ENCODE data around the gene COPG2. TPM values are rescaled to one million over a fixed set of nuclear protein-coding genes. Genes with fewer than 3 reads are reported as not detected.
"Not testable (repeated sequence)": the region's sequence is repeated elsewhere in the genome, so short reads cannot be mapped to it uniquely, and the experiment has no call there.

Gene COPG2
- total and polyA plus RNA-seq, 2 of the 8 experiments (the other 6 are each of a cell fraction or from before 2014, with no cell fraction given), result 50.3 to 53.1 TPM

DNA sequence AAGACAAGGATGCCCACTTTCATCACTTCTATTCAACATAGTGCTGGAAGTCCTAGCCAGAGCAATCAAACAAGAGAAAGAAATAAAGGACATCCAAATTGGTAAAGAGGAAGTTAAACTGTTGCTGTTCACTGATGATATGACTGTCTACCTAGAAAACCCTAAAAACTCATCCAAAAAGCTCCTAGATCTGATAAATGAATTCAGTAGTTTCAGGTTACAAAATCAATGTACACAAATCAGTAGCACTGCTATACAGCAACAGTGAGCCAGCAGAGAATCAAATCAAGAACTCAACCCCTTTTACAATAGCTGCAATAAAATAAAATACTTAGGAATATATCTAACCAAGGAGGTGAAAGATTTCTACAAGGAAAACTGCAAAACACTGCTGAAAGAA, 98.4 kb downstream of the COPG2 start:
- H3K14ac ChIP-seq (ENCODE audit: insufficient read length); H4K91ac ChIP-seq (replicated peaks; ENCODE audit: insufficient read length, low read length); H3K79me1 ChIP-seq (ENCODE audit: low read depth, low read length); H2BK5ac ChIP-seq (ENCODE audit: low read depth, low read length); H3K27ac ChIP-seq (ENCODE audit: low read depth, low read length); H2BK15ac ChIP-seq (ENCODE audit: low read length); H4K8ac ChIP-seq (ENCODE audit: extremely low read depth, insufficient read depth, low read length); H3K56ac ChIP-seq (replicated peaks; ENCODE audit: insufficient read length, low read depth, low read length); H3K18ac ChIP-seq (ENCODE audit: extremely low read depth, low read length); H2AFZ ChIP-seq (ENCODE audit: low read length); DNase-seq (ENCODE audit: low read depth in 1 of 2, low spot score in 2 of 2); H3K27me3 ChIP-seq (replicated peaks in 1 of 4; ENCODE audit: control insufficient read depth in 3 of 4, extremely low read depth in 1 of 4, insufficient read depth in 3 of 4, low read length in 3 of 4); H3K4me2 ChIP-seq (ENCODE audit: insufficient read depth in 1 of 2, low read depth in 2 of 2, low read length in 2 of 2); H3K4me1 ChIP-seq (replicated peaks in 1 of 4; ENCODE audit: control insufficient read depth in 3 of 4, insufficient read depth in 4 of 4, low read length in 3 of 4); FAIRE-seq; H3K9ac ChIP-seq (replicated peaks in 1 of 4; ENCODE audit: extremely low read depth in 1 of 4, low read depth in 3 of 4, low read length in 3 of 4); H3K9me3 ChIP-seq (ENCODE audit: insufficient read depth in 2 of 2, low read depth in 1 of 2, low read length in 1 of 2); H4K5ac ChIP-seq (ENCODE audit: insufficient read length, low read depth, low read length); H3K4me3 ChIP-seq (ENCODE audit: extremely low read depth in 1 of 4, insufficient read depth in 2 of 4, low read depth in 3 of 4, low read length in 4 of 4); H3K23me2 ChIP-seq (ENCODE audit: low read depth, low read length); H3K36me3 ChIP-seq (ENCODE audit: control insufficient read depth in 2 of 4, insufficient read depth in 4 of 4, low read length in 3 of 4); H3K4ac ChIP-seq (replicated peaks; ENCODE audit: insufficient read length, low read depth, low read length); H3K79me2 ChIP-seq (ENCODE audit: control insufficient read depth in 1 of 2, insufficient read depth in 2 of 2, low read length in 2 of 2); H4K20me1 ChIP-seq (replicated peaks in 1 of 2; ENCODE audit: control insufficient read depth in 1 of 2, insufficient read depth in 2 of 2, low read length in 2 of 2); H3K23ac ChIP-seq (ENCODE audit: insufficient read length); CTCF ChIA-PET (ENCODE audit: partially characterized antibody); H2BK12ac ChIP-seq (ENCODE audit: low read depth, low read length); POLR2A ChIA-PET (ENCODE audit: partially characterized antibody); H2BK20ac ChIP-seq (ENCODE audit: low read length); H2AK5ac ChIP-seq (ENCODE audit: low read depth, low read length); H2BK120ac ChIP-seq (replicated peaks; ENCODE audit: low read depth, low read length): not testable (repeated sequence)

Measured in H1 (cell line).